Measurements from ENCODE around the gene JAZF1.

DNA sequence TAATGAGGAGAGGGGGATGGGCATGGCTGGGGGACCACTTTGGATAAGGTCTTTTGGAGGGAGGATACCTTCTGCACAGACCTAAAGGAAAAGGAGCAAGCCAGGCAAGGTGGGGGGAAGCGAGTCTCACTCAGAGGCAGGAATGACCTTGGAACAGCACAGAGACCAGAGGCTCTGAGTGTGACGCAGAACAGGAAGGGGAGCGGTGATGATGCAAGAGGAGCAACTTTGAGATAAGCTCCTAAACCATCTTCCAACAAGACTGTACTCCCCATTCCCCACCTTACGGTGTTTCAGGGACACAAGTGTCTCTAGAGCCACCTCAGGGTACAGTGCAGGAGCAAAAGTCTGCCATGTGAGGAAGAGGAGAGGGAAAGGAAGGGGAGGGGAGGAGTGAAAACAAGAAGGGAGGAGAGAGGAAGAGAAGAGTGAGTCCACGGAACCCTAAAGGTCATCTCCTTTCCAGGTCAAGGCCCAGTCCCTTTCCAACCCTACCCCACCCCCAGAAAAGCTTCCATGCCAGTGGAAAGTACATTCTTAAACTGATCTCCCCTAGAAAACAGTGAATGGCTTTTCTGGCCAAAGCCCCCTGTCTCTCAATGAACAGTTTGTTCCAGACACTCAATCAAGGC lies 54.1 kb downstream of the JAZF1 start:
- TF ChIP-seq, protein P1, sequence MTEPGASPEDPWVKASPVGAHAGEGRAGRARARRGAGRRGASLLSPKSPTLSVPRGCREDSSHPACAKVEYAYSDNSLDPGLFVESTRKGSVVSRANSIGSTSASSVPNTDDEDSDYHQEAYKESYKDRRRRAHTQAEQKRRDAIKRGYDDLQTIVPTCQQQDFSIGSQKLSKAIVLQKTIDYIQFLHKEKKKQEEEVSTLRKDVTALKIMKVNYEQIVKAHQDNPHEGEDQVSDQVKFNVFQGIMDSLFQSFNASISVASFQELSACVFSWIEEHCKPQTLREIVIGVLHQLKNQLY (CRISPR knock-in tag; conservative IDR thresholded peaks at IDR 0.05): no peak
- no peak for TF ChIP-seq ZNF263 (CRISPR knock-in tag; IDR thresholded peaks at IDR 0.05; ENCODE audit: borderline replicate concordance)

All from K562 (cell line).